Measurements from ENCODE around the gene GBP5.
"Not testable (repeated sequence)": the region's sequence is repeated elsewhere in the genome, so short reads cannot be mapped to it uniquely, and the experiment has no call there.

Gene GBP5

GRCh38 chr1:89272269-89273041 lies at the start of gene GBP5:
TSS of gene GBP5 (minus strand) at chr1:89272860. CDS start at chr1:89269555, 3,305 bp downstream.
- not testable (repeated sequence) for DNase-seq

GRCh38 chr1:89322402-89322801 lies 49.7 kb upstream of the GBP5 start:
- DNase-seq: no peak

- DNase-seq: no peak
These were observed 39.9 kb upstream of the GBP5 start for GRCh38 chr1:89312572-89312971.

- no peak for DNase-seq
These were observed 39.1 kb upstream of the GBP5 start for GRCh38 chr1:89311757-89312156.

GRCh38 chr1:89310976-89311375 lies 38.3 kb upstream of the GBP5 start:
- DNase-seq: no peak

- DNase-seq: no peak
These were observed 37.8 kb upstream of the GBP5 start for GRCh38 chr1:89310505-89310904.

GRCh38 chr1:89309828-89310227 lies 37.2 kb upstream of the GBP5 start:
- DNase-seq: no peak

- no peak for DNase-seq
These were observed 33.6 kb upstream of the GBP5 start for GRCh38 chr1:89306273-89306672.

- no peak for DNase-seq
These were observed 32.8 kb upstream of the GBP5 start for GRCh38 chr1:89305493-89305892.

GRCh38 chr1:89304572-89305230 lies 32.0 kb upstream of the GBP5 start:
- DNase-seq: no peak

- no peak for DNase-seq
These were observed 30.2 kb upstream of the GBP5 start for GRCh38 chr1:89302697-89303332.

GRCh38 chr1:89299739-89300463 lies 27.2 kb upstream of the GBP5 start:
- not testable (repeated sequence) for DNase-seq

- no peak for DNase-seq
These were observed 25.8 kb upstream of the GBP5 start for GRCh38 chr1:89298461-89298860.

- DNase-seq: no peak
These were observed 22.5 kb upstream of the GBP5 start for GRCh38 chr1:89295187-89295586.

- DNase-seq: no peak
These were observed 18.6 kb upstream of the GBP5 start for GRCh38 chr1:89291276-89291675.

- DNase-seq: no peak
These were observed 15.3 kb upstream of the GBP5 start for GRCh38 chr1:89288051-89288340.

- no peak for DNase-seq
These were observed 14.8 kb upstream of the GBP5 start for GRCh38 chr1:89287181-89288050.

GRCh38 chr1:89286549-89287180 lies 14.0 kb upstream of the GBP5 start:
- no peak for DNase-seq

GRCh38 chr1:89285745-89286380 lies 13.2 kb upstream of the GBP5 start:
- no peak for DNase-seq

GRCh38 chr1:89284078-89284763 lies 11.6 kb upstream of the GBP5 start:
- DNase-seq: not testable (repeated sequence)

GRCh38 chr1:89280766-89281165 lies 8.1 kb upstream of the GBP5 start:
- DNase-seq: no peak

Measured in right forelimb (tissue), 1 donor.